H9 (cell line): ENCODE results near the gene SURF2. TPM values are rescaled to one million over a fixed set of nuclear protein-coding genes. Genes with fewer than 3 reads are reported as not detected.
"Not testable (repeated sequence)": the region's sequence is repeated elsewhere in the genome, so short reads cannot be mapped to it uniquely, and the experiment has no call there.

Experiments used
- DNase-seq: peaks from one replicate; pipeline ENCODE4 v3.0.0-alpha.2; 2017
- H2AFZ ChIP-seq: one replicate; pipeline ENCODE4 v1.6.1; 2013; ENCODE audit warnings: mild to moderate bottlenecking, low read length, control low read depth, moderate library complexity
- H2AK5ac ChIP-seq: 2 replicates; pipeline ENCODE4 v1.6.1; 2013; ENCODE audit warnings: low read length, control low read depth, mixed read lengths; ENCODE audit not compliant: insufficient read length
- H2BK120ac ChIP-seq: one replicate; pipeline ENCODE4 v1.6.1; 2013; ENCODE audit warnings: low read depth, mild to moderate bottlenecking, low read length, control low read depth, inconsistent platforms; ENCODE audit not compliant: poor library complexity, severe bottlenecking
- H2BK12ac ChIP-seq: 2 replicates; pipeline ENCODE4 v1.6.1; 2013; ENCODE audit warnings: low read length, control low read depth, mixed read lengths, low read depth; ENCODE audit not compliant: insufficient read length
- H2BK15ac ChIP-seq: 2 replicates; pipeline ENCODE4 v1.6.1; 2013; ENCODE audit warnings: low read depth, low read length, control low read depth
- H2BK20ac ChIP-seq: one replicate; pipeline ENCODE4 v1.6.1; 2013; ENCODE audit warnings: low read depth, mild to moderate bottlenecking, low read length, control low read depth, inconsistent platforms; ENCODE audit not compliant: poor library complexity, severe bottlenecking
- H2BK5ac ChIP-seq: 2 replicates; pipeline ENCODE4 v1.6.1; 2013; ENCODE audit warnings: low read length, control low read depth, mixed read lengths; ENCODE audit not compliant: insufficient read length
- H3K14ac ChIP-seq: 2 replicates; pipeline ENCODE4 v1.6.1; 2013; ENCODE audit warnings: low read length, control low read depth; ENCODE audit not compliant: insufficient read depth
- H3K18ac ChIP-seq: 2 replicates; pipeline ENCODE4 v1.6.1; 2013; ENCODE audit warnings: low read depth, mild to moderate bottlenecking, mixed read lengths, low read length, control low read depth; ENCODE audit not compliant: insufficient read length
- H3K23ac ChIP-seq: 2 replicates; pipeline ENCODE4 v1.6.1; 2013; ENCODE audit warnings: low read length, control low read depth, mixed read lengths, low read depth; ENCODE audit not compliant: insufficient read length
- H3K23me2 ChIP-seq: 2 replicates; pipeline ENCODE4 v1.6.1; 2013; ENCODE audit warnings: low read depth, mild to moderate bottlenecking, mixed read lengths, low read length, control low read depth; ENCODE audit not compliant: insufficient read length, poor library complexity, severe bottlenecking
- H3K27ac ChIP-seq: 2 replicates; pipeline ENCODE4 v1.5.1; 2013; ENCODE audit warnings: low read length, control low read depth, mixed read lengths, low read depth; ENCODE audit not compliant: insufficient read length
- H3K27me3 ChIP-seq: 2 replicates; pipeline ENCODE4 v1.6.1; 2013; ENCODE audit warnings: low read length, control low read depth, inconsistent platforms; ENCODE audit not compliant: insufficient read depth
- H3K4ac ChIP-seq: 2 replicates; pipeline ENCODE4 v1.6.1; 2013; ENCODE audit warnings: low read depth, mild to moderate bottlenecking, control low read depth, inconsistent platforms, low read length, moderate library complexity
- H3K4me1 ChIP-seq: 2 replicates; pipeline ENCODE4 v1.6.1; 2013; ENCODE audit warnings: low read length, control low read depth, inconsistent platforms; ENCODE audit not compliant: insufficient read depth
- H3K4me2 ChIP-seq: 2 replicates; pipeline ENCODE4 v1.6.1; 2013; ENCODE audit warnings: low read length, control low read depth, mixed read lengths; ENCODE audit not compliant: insufficient read length, insufficient read depth
- H3K56ac ChIP-seq: 2 replicates; pipeline ENCODE4 v1.6.1; 2013; ENCODE audit warnings: low read depth, mild to moderate bottlenecking, mixed read lengths, low read length, control low read depth; ENCODE audit not compliant: insufficient read length
- H3K79me1 ChIP-seq: 2 replicates; pipeline ENCODE4 v1.6.1; 2013; ENCODE audit warnings: low read depth, mild to moderate bottlenecking, moderate library complexity, low read length, control low read depth, inconsistent platforms; ENCODE audit not compliant: insufficient read depth, poor library complexity, severe bottlenecking
- H3K79me2 ChIP-seq: 2 replicates; pipeline ENCODE4 v1.6.1; 2013; ENCODE audit warnings: low read length, control low read depth, inconsistent platforms; ENCODE audit not compliant: insufficient read depth
- H3K9ac ChIP-seq: 2 replicates; pipeline ENCODE4 v1.6.1; 2013; ENCODE audit warnings: low read length, control low read depth, mixed read lengths; ENCODE audit not compliant: insufficient read length; ENCODE audit errors: extremely low read depth
- H3K9me3 ChIP-seq: one replicate; pipeline ENCODE4 v1.6.1; 2013; ENCODE audit warnings: low read depth, low read length, inconsistent platforms; ENCODE audit not compliant: control insufficient read depth
- H3T11ph ChIP-seq: one replicate; pipeline ENCODE4 v1.6.1; 2013; ENCODE audit warnings: mild to moderate bottlenecking, low read length, control low read depth, inconsistent platforms
- H4K20me1 ChIP-seq: one replicate; pipeline ENCODE4 v1.6.1; 2013; ENCODE audit not compliant: control insufficient read depth, insufficient read length, insufficient read depth
- H4K5ac ChIP-seq: 2 replicates; pipeline ENCODE4 v1.6.1; 2013; ENCODE audit warnings: low read depth, mild to moderate bottlenecking, mixed read lengths, low read length, control low read depth; ENCODE audit not compliant: insufficient read length
- H4K8ac ChIP-seq: replicated peaks from 2 replicates; pipeline ENCODE4 v1.6.1; 2013; ENCODE audit warnings: low read length, control low read depth, mixed read lengths, low read depth; ENCODE audit not compliant: insufficient read length
- H4K91ac ChIP-seq: 2 replicates; pipeline ENCODE4 v1.6.1; 2013; ENCODE audit warnings: low read depth, mild to moderate bottlenecking, moderate library complexity, mixed read lengths, low read length, control low read depth; ENCODE audit not compliant: insufficient read length
- H3K27ac Mint-ChIP-seq, 3 experiments: 2 replicates in 2 of 3; 3 replicates in 1 of 3; pipeline ENCODE4 v1.8.0; 2020 to 2021; ENCODE audit warnings: mixed read lengths in 3 of 3, mild to moderate bottlenecking in 1 of 3, moderate library complexity in 1 of 3
- H3K27me3 Mint-ChIP-seq: 2 replicates; pipeline ENCODE4 v1.8.0; 2021; ENCODE audit warnings: low read depth, mild to moderate bottlenecking, moderate library complexity, mixed read lengths
- H3K36me3 Mint-ChIP-seq, 3 experiments: 2 replicates in 2 of 3; 3 replicates in 1 of 3; pipeline ENCODE4 v1.8.0; 2020 to 2021; ENCODE audit warnings: low read depth in 3 of 3, mixed read lengths in 3 of 3; ENCODE audit not compliant: insufficient read depth in 1 of 3
- H3K4me1 Mint-ChIP-seq, 2 experiments: 2 replicates each; pipeline ENCODE4 v1.8.0; 2020; ENCODE audit warnings: mixed read lengths in 2 of 2
- H3K4me3 Mint-ChIP-seq, 2 experiments: 2 replicates in 1 of 2; 3 replicates in 1 of 2; pipeline ENCODE4 v1.8.0; 2020 to 2021; ENCODE audit warnings: mild to moderate bottlenecking in 2 of 2, mixed read lengths in 2 of 2, moderate library complexity in 1 of 2
- H3K9me3 Mint-ChIP-seq, 2 experiments: 2 replicates in 1 of 2; 3 replicates in 1 of 2; pipeline ENCODE4 v1.8.0; 2020; ENCODE audit warnings: mild to moderate bottlenecking in 2 of 2, mixed read lengths in 2 of 2, moderate library complexity in 1 of 2
- CTCF ChIP-seq: fragments of 200-600 bp; sonication (generic); conservative IDR thresholded peaks from 3 replicates; pipeline ENCODE4 v1.8.0; 2021; ENCODE audit warnings: antibody characterized with exemption, mild to moderate bottlenecking
- whole genome bisulfite sequencing: extraction: QIAGEN DNeasy Blood & Tissue Kit; methylation state at CpG from one replicate; pipeline ENCODE4 v1.1.7; 2013; ENCODE audit warnings: missing lambda C conversion rate, low lambda C conversion rate, mixed read lengths; ENCODE audit not compliant: insufficient read length; ENCODE audit errors: extremely low coverage; 5-methylcytosine and 5-hydroxymethylcytosine counted together
- total RNA-seq: library from RNA; stranded (reverse); gene quantifications from 2 replicates; pipeline ENCODE4 v1.2.1, GENCODE V29; 2021

Gene SURF2
- total RNA-seq, 1 experiment from 2014 or later: 44.4 TPM

GRCh38 chr9:133329306-133330156 lies 26.8 kb upstream of the SURF2 start:
- H3K23me2 ChIP-seq, H2BK20ac ChIP-seq, H3K79me2 ChIP-seq, H3K56ac ChIP-seq, H3K27me3 ChIP-seq, H3K4ac ChIP-seq, H4K5ac ChIP-seq, H3K14ac ChIP-seq, H3K23ac ChIP-seq, H3K4me1 ChIP-seq, H3K27ac Mint-ChIP-seq, H3T11ph ChIP-seq, H3K9me3 ChIP-seq, H3K4me3 Mint-ChIP-seq, H2BK12ac ChIP-seq, H2BK5ac ChIP-seq, H2AFZ ChIP-seq, H4K8ac ChIP-seq, H3K4me2 ChIP-seq, H3K27ac ChIP-seq, H3K9ac ChIP-seq, H4K20me1 ChIP-seq, H2AK5ac ChIP-seq, H3K79me1 ChIP-seq, H4K91ac ChIP-seq, H3K18ac ChIP-seq, H2BK120ac ChIP-seq, H2BK15ac ChIP-seq: not testable (repeated sequence)
- peaks cover 25 to 28% of the 10 kb centered on the region in 2 experiments for H3K9me3 Mint-ChIP-seq
- peaks cover 6 to 12% of the 10 kb centered on the region in 2 experiments for H3K4me1 Mint-ChIP-seq
- DNase-seq: peak; percentile 61
- WGBS: no CpG with 5 or more reads among the region's 21 CpGs
- TF ChIP-seq CTCF: peak; percentile 79
- H3K27me3 Mint-ChIP-seq: peaks cover 13% of the 10 kb centered on the region
- H3K36me3 Mint-ChIP-seq: peaks cover 32 to 48% (median 46%) of the 10 kb centered on the region in 3 experiments
